Upper lobe of left lung (tissue), 6 donors: ENCODE data around the gene BMERB1. TPM values are rescaled to one million over a fixed set of nuclear protein-coding genes. Genes with fewer than 3 reads are reported as not detected.
"Not testable (repeated sequence)": the region's sequence is repeated elsewhere in the genome, so short reads cannot be mapped to it uniquely, and the experiment has no call there.

Experiments
- ATAC-seq, 2 donors: fragments of 200-7000 bp; cut with Tn5 transposase; one replicate each; pipeline ENCODE4 v1.9.1; 2022; ENCODE audit warnings: mild to moderate bottlenecking in 2 of 2, moderate library complexity in 2 of 2; ENCODE audit not compliant: low FRiP score in 2 of 2
- DNase-seq, 2 donors: peaks; one replicate each; pipeline ENCODE4 v3.0.0-alpha.2; 2019 to 2020
- H3K27ac ChIP-seq, 4 donors: fragments of 200-600 bp; sonication (generic); one replicate each; pipeline ENCODE4 v1.5.1; 2016 to 2019
- H3K27me3 ChIP-seq, 4 donors: fragments of 200-600 bp; sonication (generic); one replicate each; pipeline ENCODE4 v1.5.1; 2017 to 2019
- H3K36me3 ChIP-seq, 4 donors: fragments of 200-600 bp; sonication (generic); one replicate each; pipeline ENCODE4 v1.5.1; 2016 to 2019
- H3K4me1 ChIP-seq, 4 donors: fragments of 200-600 bp; sonication (generic); one replicate each; pipeline ENCODE4 v1.5.1; 2018 to 2019
- H3K4me3 ChIP-seq, 4 donors: fragments of 200-600 bp; sonication (generic); one replicate each; pipeline ENCODE4 v1.5.1; 2017 to 2019; ENCODE audit warnings: mild to moderate bottlenecking in 2 of 4, moderate library complexity in 1 of 4
- H3K9me3 ChIP-seq, 4 donors: fragments of 200-600 bp; sonication (generic); one replicate each; pipeline ENCODE4 v1.5.1; 2018 to 2019
- EP300 ChIP-seq, 4 donors: sonication (generic); formaldehyde crosslinking; IDR thresholded peaks; one replicate each; pipeline ENCODE4 v1.5.1; 2017; ENCODE audit warnings: antibody characterized with exemption in 4 of 4, control low read depth in 2 of 4
- POLR2A ChIP-seq, 4 donors: fragments of 450-650 bp; IDR thresholded peaks; one replicate each; pipeline ENCODE4 v1.5.1; 2016 to 2017; ENCODE audit warnings: antibody characterized with exemption in 4 of 4, mild to moderate bottlenecking in 2 of 4
- POLR2AphosphoS5 ChIP-seq, 2 donors: sonication (generic); formaldehyde crosslinking; IDR thresholded peaks; one replicate each; pipeline ENCODE4 v1.5.1; 2017; ENCODE audit warnings: antibody characterized with exemption in 2 of 2
- WGBS, 2 donors: methylation state at CpG; one replicate each; pipeline ENCODE4 v1.1.5; 2017 to 2018; 5-methylcytosine and 5-hydroxymethylcytosine counted together
- total RNA-seq, 6 donors: library from RNA; depleted of rRNA in 4 of 6; stranded (reverse); fragments of >200 nt in 4 of 6; gene quantifications; one replicate each; pipeline versions ENCODE4 v1.1.0 to v1.2.1, GENCODE V29; 2016 to 2021
- TF ChIP-seq, protein P1 (sequence below), 6 experiments: fragments of 450-650 bp in 4 of 6; fragments of 200-600 bp in 2 of 6; sonication (generic) in 2 of 6; IDR thresholded peaks; one replicate each; pipeline ENCODE4 v1.5.1; 2016 to 2019; ENCODE audit warnings: antibody characterized with exemption in 6 of 6
- donor health status: DM: no; HTN: no; CAD: no; lungs with moderate emphysema.
- donor health status: DM: no; HTN: yes; CAD: no; lungs with severe emphysema.

BMERB1 gene
- total RNA-seq, 6 donors from 2014 or later, result 5.2 to 27.6 (median 16.1) TPM

DNA sequence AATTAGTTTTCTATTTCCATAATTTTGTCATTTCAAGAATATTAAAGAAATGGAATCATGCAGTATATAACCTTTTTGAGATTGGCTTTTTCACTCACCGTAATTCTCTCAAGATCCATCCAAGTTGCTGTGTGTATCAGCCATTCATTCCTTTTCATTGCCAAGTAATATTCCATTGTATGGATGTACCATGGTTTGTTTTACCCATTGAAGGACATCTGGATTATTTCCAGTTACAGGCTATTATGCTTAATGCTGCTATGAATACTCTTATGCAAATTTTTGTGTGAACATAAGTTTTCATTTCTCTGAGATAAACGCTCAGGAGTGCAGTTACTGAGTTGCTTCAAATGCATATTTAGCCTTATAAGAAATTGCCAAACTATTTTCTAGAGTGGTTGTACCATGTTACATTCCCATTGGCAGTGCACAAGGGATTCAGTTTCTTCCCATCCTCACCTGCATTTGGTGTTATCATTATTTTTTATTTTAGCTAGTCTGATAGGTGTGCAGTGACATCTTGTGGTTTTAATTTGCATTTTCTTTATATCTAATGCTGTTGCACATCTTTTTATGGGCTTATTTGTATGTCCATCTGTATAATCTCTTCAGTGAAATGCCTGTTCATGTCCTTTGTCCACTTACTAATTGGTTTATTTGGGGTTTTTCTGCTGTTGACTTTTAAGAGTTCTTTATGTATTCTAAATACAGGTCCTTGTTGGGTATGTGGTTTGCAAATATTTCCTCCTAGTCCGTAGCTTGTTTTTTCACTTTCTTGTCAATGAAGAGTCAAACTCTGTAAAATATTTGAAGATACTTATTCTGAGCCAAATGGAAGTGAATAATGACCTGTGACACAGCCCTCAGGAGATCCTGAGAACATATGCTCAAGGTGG, 32.7 kb downstream of the BMERB1 start:
- no peak for ATAC-seq
- TF ChIP-seq POLR2AphosphoS5 (IDR thresholded peaks at IDR 0.05), result no peak
- TF ChIP-seq, protein P1, sequence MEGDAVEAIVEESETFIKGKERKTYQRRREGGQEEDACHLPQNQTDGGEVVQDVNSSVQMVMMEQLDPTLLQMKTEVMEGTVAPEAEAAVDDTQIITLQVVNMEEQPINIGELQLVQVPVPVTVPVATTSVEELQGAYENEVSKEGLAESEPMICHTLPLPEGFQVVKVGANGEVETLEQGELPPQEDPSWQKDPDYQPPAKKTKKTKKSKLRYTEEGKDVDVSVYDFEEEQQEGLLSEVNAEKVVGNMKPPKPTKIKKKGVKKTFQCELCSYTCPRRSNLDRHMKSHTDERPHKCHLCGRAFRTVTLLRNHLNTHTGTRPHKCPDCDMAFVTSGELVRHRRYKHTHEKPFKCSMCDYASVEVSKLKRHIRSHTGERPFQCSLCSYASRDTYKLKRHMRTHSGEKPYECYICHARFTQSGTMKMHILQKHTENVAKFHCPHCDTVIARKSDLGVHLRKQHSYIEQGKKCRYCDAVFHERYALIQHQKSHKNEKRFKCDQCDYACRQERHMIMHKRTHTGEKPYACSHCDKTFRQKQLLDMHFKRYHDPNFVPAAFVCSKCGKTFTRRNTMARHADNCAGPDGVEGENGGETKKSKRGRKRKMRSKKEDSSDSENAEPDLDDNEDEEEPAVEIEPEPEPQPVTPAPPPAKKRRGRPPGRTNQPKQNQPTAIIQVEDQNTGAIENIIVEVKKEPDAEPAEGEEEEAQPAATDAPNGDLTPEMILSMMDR (IDR thresholded peaks at IDR 0.05), result peak in 2 of 6 experiments; percentile 7 to 16
- TF ChIP-seq EP300 (IDR thresholded peaks at IDR 0.05), result no peak
- TF ChIP-seq POLR2A (IDR thresholded peaks at IDR 0.05), result no peak
- peaks cover 0 to 4% (median 0%) of the 10 kb centered on the region in 4 donors for H3K9me3 ChIP-seq

DNA sequence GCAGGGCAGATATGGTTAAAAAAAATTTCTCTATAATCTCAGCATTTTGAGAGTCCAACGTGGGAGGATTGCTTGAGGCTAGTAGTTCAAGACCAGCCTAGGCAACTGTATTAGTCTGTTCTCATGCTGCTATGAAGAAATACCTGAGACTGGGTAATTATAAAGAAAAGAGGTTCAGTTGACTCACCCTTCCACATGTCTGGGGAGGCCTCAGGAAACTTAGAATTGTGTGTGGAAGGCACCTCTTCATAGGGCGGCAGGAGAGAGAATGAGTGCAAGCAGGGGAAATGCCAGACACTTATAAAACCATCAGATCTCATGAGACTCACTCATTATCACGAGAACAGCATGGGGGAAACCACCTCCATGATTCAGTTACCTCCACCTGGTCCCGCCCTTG, 42.6 kb downstream of the BMERB1 start:
- not testable (repeated sequence) for ATAC-seq, DNase-seq, H3K9me3 ChIP-seq, H3K4me3 ChIP-seq, H3K27ac ChIP-seq, H3K27me3 ChIP-seq, H3K4me1 ChIP-seq, H3K36me3 ChIP-seq
- 75 to 90% methylated on average over 4 of the region's 4 CpGs for WGBS, 2 donors

More for the DNA sequence above, 32.7 kb downstream of the BMERB1 start:
- Histone ChIP-seq H3K4me3 (no peak overlapping the region), H3K4me1 (no peaks in the 10 kb centered on the region), H3K36me3 (no peaks in the 10 kb centered on the region), H3K27me3 (no peaks in the 10 kb centered on the region), H3K27ac (no peak overlapping the region)
- WGBS, 2 donors, result 62 to 67% methylated on average over 3 of the region's 3 CpGs
- no peak for DNase-seq

DNA sequence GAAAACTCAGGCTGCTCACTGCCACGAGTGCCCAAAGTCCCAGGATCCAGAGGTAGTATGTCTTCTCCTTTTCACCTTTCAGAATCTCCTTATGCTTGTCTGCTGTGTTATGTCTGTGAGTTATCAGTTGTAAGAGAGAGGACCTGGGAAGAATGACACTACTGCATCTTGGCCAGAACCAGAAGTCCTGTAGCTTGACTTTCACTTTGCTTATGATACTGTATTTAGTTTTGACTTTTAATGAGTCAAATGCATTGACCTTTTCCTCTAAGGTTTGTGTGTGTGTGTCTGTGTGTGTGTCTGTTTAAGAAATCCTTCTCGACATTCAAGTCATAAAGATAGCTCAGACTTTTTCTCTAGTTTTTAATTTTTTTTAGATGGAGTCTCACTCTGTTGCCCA, 43.4 kb downstream of the BMERB1 start:
- H3K4me3 ChIP-seq, result no peak overlapping the region
- WGBS, 2 donors, result 79 to 80% methylated on average over 2 of the region's 2 CpGs
- TF ChIP-seq, protein P1 (IDR thresholded peaks at IDR 0.05), result no peak
- no peak for TF ChIP-seq EP300 (IDR thresholded peaks at IDR 0.05)
- no peak for TF ChIP-seq POLR2A (IDR thresholded peaks at IDR 0.05)
- TF ChIP-seq POLR2AphosphoS5 (IDR thresholded peaks at IDR 0.05), result no peak
- ATAC-seq, result no peak
- H3K36me3 ChIP-seq, result no peaks in the 10 kb centered on the region
- no peaks in the 10 kb centered on the region for H3K27me3 ChIP-seq
- DNase-seq, result no peak
- no peaks in the 10 kb centered on the region for H3K9me3 ChIP-seq
- no peak overlapping the region for H3K27ac ChIP-seq
- no peaks in the 10 kb centered on the region for H3K4me1 ChIP-seq

DNA sequence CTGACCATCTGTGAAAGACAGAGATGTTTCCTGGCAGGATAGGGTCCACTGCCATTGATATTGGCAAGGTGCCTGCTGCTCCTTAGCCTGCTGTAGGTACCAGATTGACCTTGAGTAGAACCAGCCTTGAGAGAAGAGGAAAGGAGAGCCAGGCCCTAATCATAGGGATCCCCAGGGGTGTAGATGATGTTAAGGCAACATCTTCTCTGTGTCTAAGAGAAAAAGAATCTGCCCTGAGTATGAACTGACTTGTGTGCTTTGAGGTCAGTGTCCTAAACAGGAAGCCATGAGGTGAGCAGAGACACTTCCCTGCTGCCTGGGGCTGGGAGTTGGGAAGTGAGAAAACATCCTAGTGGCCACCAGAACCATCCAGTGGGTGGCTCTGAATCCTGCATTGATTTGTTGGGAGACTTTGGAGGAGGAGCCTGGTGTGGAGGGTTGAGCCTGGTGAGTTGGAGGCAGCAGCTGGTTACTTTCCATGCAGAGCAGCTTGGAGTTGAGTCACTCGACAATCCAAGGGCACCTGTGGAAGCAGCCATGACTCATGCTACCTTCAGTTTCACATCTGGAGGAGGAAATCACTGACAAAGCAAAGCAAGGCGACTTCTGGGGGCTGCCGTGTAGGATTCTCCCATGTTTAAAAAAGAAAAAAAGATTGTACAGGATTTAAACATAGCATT, 47.8 kb downstream of the BMERB1 start:
- peak; percentile 59 to 85 for ATAC-seq
- Histone ChIP-seq H3K4me3 (no peak overlapping the region), H3K36me3 (no peaks in the 10 kb centered on the region), H3K9me3 (no peaks in the 10 kb centered on the region), H3K4me1 (no peaks in the 10 kb centered on the region), H3K27me3 (no peaks in the 10 kb centered on the region), H3K27ac (no peak overlapping the region)
- WGBS, 2 donors, result 65 to 70% methylated on average over 3 of the region's 3 CpGs
- peak in 1 of 2 donors; percentile 36 for DNase-seq
- TF ChIP-seq POLR2AphosphoS5 (IDR thresholded peaks at IDR 0.05) (peak; percentile 31 to 64), EP300 (IDR thresholded peaks at IDR 0.05) (no peak)

DNA sequence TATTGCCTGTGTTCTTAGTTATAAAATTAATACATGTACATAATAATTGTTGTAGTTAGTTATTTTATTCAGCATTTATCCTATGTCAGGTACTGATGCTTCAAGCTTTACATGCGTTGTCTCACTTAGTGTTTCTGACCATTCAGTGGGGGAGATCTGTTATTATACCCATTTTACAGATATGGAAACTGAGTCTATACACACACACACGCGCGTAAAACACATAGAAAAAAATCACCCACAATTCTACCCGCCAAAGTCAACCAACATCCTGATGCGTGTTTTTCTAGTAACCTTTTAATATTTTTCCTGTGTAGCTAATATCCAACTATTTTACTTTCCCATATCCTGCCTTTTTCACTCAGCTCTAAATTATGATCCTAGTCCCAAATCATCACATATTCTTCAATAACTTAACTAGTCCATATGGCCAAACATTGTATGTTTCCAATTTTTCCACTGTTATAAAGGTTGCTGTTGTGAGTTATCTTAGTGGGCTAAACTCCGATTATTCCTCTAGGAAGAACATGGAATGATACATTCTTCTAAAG, 48.4 kb downstream of the BMERB1 start:
- Histone ChIP-seq H3K9me3 (no peaks in the 10 kb centered on the region), H3K36me3 (no peaks in the 10 kb centered on the region), H3K4me3 (no peak overlapping the region), H3K27ac (no peak overlapping the region), H3K4me1 (no peaks in the 10 kb centered on the region), H3K27me3 (no peaks in the 10 kb centered on the region)
- 96 to 98% methylated on average over 7 of the region's 7 CpGs for WGBS, 2 donors
- TF ChIP-seq, protein P1 (IDR thresholded peaks at IDR 0.05), result no peak
- no peak for TF ChIP-seq EP300 (IDR thresholded peaks at IDR 0.05)
- no peak for TF ChIP-seq POLR2A (IDR thresholded peaks at IDR 0.05)
- no peak for TF ChIP-seq POLR2AphosphoS5 (IDR thresholded peaks at IDR 0.05)
- no peak for DNase-seq
- no peak for ATAC-seq
